Left renal pelvis (tissue), 4 donors: Measurements from ENCODE around the gene COL4A3. TPM values are rescaled to one million over a fixed set of nuclear protein-coding genes. Genes with fewer than 3 reads are reported as not detected.

Experiments used
- DNase-seq, 4 donors: peaks; one replicate each; pipeline ENCODE4 v3.0.0-alpha.2; 2013; ENCODE audit warnings: low read depth in 4 of 4, low spot score in 3 of 4
- polyA plus RNA-seq, 4 donors: library from polyadenylated mRNA; unstranded; fragments of 120-200 nt; gene quantifications; one replicate each; pipeline ENCODE4 v1.2.1, GENCODE V29; 2013; ENCODE audit not compliant: insufficient read length in 4 of 4

The COL4A3 gene
- polyA plus RNA-seq, 4 donors: 1.6 to 65.0 (median 48.5) TPM

- no peak for DNase-seq
Observed at GRCh38 chr2:227285741-227286236, 121.4 kb downstream of the COL4A3 start.

- DNase-seq: no peak
Observed at GRCh38 chr2:227287771-227288170, 123.3 kb downstream of the COL4A3 start.

GRCh38 chr2:227292314-227292713 is 127.9 kb downstream of the COL4A3 start:
- DNase-seq: no peak

DNA sequence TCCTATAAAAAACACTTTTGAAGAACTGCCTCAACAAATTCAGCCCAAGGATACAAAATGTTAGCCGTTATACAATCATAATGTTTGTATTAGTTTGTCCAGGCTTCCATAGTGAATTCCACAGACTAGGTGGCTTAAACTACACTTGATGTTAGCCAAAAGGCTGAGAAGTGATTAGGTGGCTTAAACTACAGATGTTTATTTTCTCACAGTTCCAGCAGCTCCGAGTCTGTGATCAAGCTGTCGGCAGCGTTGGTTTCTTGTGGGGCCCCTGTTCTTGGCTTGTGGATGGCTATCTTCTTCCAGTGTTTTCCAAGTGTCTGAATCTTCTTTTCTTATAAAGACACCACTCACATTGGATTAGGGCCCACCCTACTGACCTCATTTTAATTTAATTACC is 129.1 kb downstream of the COL4A3 start:
- DNase-seq: no peak

DNA sequence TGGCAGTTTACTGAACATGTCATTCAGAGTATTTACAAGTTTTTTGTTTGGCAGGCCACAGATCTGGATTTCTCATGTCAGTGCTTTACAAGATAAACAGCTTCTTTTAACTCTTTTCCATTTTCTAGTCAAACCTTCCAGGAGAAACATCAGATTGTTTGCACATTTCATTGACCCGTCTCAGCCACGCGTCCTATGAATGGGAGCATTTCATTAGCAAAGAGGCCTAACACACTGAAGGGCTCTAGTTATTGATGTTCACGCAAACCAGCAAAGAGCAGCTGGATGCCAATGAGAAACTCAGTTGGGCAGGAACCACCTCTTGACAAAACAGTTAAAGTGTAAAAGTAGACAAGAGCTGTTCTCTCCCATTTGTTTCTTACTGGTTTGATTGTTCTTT is 131.4 kb downstream of the COL4A3 start:
- no peak for DNase-seq

DNA sequence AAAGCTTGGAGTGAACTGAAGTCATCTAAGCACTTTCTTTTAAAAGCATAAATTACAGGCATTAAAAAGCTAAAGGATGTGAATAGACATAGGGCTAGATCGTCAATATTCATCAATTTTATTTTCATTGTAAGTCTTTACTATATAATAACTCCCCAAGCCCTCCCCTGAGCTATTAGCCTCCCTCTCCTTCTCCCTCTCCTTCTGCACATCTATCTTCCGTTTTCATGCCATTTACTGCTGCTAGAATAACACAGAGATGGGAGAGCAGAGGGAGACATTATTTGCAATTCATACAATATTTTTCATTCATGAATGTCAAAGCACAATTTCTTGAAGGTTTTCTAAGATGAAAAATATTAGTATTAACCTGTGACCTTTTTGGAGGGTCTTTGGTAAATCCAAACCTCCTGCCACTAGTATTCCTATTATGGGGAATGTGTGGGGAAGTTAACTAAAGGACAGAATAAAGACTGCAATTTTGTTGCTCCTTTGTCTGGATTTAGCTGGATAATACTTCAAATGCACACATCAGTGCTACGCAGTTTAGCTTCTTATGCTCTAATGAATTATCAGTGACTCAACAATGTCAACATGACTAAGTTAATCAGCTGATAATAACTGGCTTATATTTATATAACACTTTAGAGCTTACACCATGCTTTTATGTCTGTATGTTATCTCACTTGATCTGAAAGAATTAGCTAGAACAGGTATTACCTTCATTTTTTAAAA is 132.4 kb downstream of the COL4A3 start:
- no peak for DNase-seq

DNA sequence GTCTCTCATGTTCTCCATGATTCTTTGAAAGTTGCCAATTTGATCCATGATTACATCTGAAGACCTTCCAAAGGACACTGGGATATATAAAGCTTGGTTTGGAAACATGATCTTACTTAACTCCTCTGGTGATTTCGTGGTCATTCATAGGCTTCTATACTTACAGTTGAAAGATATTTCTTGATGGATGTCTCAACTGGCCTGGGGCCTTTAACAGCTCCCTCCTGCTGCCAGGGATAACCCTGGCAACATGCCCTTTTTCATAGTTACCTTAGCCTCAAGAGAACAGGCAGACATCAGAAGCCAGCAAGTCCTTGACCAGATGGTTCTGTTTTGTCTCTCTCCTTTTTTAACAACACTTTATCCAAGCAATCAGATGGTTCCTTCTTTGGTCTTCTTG is 137.1 kb downstream of the COL4A3 start:
- DNase-seq: no peak

GRCh38 chr2:227308784-227309183 is 144.4 kb downstream of the COL4A3 start:
- no peak for DNase-seq

- DNase-seq: peak in 1 of 4 donors; percentile 4
Observed at GRCh38 chr2:227310756-227311110, 146.3 kb downstream of the COL4A3 start.

- no peak for DNase-seq
Observed at GRCh38 chr2:227311861-227312506, 147.6 kb downstream of the COL4A3 start.

GRCh38 chr2:227312579-227312978 is 148.2 kb downstream of the COL4A3 start:
- DNase-seq: no peak

DNA sequence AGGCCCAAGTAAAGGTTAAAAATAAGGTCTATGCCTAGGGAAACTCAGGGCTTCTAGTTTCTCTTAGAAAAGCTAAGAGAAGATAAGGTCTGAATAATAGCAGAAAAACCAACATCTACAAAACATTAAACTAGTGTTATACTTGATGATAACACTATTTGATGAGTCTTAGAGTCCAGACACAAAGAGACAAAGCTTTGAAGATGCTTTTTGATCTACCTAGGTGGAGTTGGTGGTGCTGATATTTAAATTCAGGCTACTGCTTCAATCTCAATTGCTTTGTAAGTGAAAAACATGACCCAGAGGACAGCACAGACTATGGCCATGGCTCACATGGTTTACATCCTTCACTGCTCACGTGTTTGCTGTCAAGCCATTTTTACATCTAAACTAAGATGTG is 148.9 kb downstream of the COL4A3 start:
- no peak for DNase-seq

DNA sequence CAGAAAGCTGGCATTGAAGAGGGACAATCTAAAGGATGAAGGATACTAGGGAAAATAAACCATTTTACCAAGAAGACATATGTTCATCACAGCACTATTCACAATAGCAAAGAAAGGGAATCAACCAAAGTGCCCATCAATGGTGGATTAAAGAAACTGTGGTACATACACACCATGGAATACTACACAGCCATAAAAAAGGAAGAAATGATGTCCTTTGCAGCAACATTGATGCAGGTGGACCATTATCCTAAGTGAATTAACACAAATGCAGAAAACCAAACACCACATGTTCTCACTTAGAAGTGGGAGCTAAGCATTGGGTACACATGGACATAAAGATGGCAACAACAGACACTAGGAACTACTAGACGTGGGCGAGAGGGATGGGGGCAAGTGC is 153.4 kb downstream of the COL4A3 start:
- DNase-seq: no peak

DNA sequence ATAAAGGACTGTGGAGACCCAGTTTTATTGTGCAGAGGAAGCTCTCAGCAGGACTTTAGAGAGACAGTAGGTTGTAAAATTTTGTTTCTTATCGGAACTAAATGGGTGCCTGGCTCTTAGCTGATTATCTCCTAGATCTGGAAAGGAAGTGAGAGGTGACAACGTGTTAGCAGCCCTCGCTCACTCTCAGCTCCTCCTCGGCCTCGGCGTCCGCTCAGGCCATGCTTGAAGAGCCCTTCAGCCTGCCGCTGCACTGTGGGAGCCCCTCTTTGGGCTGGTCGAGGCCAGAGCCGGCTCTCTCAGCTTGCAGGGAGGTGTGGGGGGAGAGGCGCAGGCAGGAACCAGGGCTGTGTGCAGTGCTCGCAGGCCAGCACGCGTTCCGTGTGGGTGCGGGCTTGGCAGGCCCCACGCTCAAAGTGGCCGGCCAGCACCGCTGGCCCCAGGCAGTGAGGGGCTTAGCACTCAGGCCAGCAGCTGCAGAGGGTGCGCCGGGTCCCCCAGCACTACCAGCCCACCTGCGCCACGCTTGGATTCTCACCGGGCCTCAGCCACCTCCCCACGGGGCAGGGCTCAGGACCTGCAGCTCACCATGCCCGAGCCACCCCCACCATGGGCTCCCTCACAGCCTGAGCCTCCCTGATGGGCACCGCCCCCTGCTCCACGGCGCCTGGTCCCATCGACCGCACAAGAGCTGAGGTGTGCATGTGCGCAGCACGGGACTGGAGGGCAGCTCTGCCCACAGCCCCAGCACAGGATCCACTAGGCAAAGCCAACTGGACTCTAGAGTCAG is 156.1 kb downstream of the COL4A3 start:
- no peak for DNase-seq

GRCh38 chr2:227322530-227323205 is 158.2 kb downstream of the COL4A3 start:
- DNase-seq: no peak

GRCh38 chr2:227323818-227324217 is 159.4 kb downstream of the COL4A3 start:
- DNase-seq: no peak

DNA sequence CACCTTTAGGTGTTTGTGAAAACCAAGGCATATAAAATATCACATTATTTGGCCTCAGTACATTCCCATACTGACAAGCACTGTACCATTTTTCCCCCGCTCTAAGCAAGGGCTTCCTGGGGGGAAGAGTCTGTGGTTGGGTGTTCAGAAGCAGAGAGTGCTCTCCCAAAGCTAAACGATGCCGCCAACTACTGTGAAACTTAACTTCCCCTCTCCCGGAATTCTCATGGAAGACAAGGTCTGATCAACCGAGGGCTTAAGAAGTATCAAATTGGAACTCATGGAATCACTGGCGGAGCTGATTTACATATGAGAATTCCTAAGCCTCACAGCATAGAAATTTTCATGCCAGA is 160.2 kb downstream of the COL4A3 start:
- no peak for DNase-seq

- DNase-seq: peak; percentile 83 to 91 (median 87)
Observed at GRCh38 chr2:227324995-227325838, 160.8 kb downstream of the COL4A3 start, which contains the start of gene MFF. MFF (plus strand) TSS chr2:227325251; CDS start chr2:227330666, 5,415 bp downstream.

GRCh38 chr2:227325839-227326195 is 161.4 kb downstream of the COL4A3 start:
- DNase-seq: peak in 1 of 4 donors; percentile 19

DNA sequence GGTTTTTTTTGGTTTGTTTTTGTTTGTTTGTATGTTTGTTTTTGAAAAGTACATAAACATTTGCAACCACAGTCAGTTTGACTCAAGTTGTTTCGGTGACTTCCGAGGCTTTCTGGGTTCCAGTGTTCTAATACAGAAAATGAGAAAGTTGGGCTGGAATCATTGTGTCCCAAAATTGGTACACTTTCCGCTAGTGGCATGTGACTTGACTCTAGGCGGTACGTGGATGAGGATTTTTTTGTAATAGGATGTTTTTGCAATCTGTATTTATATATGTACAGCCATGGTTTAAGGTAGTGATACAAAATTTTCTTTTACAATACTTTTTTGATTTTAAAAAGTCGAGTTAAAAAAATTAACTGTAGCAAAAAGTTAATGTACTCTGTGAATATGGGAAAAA is 162.4 kb downstream of the COL4A3 start:
- DNase-seq: no peak
